Activated CD4-positive, alpha-beta T cell treated with anti-CD3 and anti-CD28 coated beads for 4 hours (primary cell): ENCODE measurements around the gene NR2C2AP.
A peak's percentile ranks its signal among the peaks of the same experiment; 100 is the strongest.
"Not testable (repeated sequence)": the region's sequence is repeated elsewhere in the genome, so short reads cannot be mapped to it uniquely, and the experiment has no call there.

ENCODE experiments used
- DNase-seq, 2 donors: peaks; one replicate each; pipeline ENCODE4 v3.0.0-alpha.2; 2020

NR2C2AP gene, protein sequence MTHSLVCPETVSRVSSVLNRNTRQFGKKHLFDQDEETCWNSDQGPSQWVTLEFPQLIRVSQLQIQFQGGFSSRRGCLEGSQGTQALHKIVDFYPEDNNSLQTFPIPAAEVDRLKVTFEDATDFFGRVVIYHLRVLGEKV

DNA sequence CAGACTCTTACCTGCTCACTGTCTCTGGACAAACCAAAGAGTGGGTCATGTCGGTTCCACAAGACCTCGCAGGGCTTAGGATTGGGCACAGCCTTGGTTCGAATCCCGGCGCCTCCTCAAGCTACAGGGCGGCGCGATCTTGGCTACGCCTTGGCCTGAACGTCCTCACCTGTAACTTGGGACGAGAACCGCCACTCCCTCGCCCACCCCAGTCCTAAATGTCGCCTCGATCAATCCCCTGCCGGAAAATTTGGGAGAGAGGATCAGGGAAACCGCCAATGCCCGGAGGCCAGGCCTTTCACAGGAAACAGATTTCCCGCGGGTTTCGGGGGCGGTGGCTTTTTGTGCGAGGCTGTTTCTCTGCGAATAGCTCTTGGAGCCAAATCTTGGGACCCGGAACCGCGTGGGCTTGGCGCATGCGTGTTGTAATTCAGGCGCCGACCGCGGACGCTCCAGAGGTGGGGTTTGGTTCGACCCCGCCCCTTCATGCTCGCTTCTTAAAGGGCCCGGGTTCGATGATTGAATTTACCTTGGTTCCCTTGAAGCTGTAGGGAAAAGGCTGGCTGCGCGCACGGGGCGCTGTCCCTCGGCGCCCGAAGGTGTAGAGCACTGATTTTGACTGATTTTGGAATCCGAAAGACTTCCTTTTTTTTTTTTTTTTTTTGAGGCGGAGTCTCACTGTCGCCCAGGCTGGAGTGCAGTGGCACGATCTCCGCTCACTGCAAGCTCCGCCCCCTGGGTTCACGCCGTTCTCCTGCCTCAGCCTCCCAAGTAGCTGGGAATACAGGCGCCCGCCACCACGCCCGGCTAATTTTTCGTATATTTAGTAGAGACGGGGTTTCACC, at the start of gene NR2C2AP:
Gene NR2C2AP (minus strand): TSS at position 403 of the 845 bp plus-strand sequence. CDS start 354 bp downstream, at position 49.
- DNase-seq: peak; percentile 93

- DNase-seq: no peak
Measured at GRCh38 chr19:19250196-19250801, 47.1 kb upstream of the NR2C2AP start.

- DNase-seq: no peak
Measured at GRCh38 chr19:19240476-19240875, 37.3 kb upstream of the NR2C2AP start.

GRCh38 chr19:19239675-19240074, 36.5 kb upstream of the NR2C2AP start:
- DNase-seq: no peak

DNA sequence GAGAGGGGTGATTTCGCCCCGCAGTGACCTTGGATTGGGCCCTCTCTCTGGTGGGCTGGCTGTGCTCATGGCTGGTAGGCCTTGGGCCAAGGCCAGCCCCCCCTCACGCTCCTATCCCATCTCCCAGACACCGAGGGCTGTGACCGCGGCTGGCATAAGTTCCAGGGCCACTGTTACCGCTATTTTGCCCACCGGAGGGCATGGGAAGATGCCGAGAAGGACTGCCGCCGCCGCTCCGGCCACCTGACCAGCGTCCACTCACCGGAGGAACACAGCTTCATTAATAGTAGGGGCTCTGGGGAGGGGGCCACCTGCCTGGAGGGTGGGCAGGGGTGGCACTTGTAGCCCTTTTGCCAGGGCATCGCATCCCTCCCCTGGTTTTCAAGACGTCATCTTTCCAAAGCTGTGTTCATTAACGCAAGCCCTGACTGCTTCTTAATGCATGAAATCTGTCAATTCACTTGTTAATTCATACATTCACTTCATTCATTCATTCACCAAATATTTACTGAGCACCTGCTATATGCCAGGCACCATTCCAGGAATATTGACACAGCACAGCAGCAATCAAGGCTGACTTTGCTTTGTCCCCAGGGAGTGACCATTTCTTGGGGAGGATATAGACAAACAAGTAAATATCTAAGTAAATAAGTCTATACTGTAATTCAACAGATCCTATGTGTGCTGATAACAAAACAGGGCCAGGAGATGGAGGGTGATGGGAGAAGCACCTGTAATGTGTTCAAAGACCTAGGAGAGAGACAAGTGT, 35.1 kb upstream of the NR2C2AP start:
- no peak for DNase-seq

DNA sequence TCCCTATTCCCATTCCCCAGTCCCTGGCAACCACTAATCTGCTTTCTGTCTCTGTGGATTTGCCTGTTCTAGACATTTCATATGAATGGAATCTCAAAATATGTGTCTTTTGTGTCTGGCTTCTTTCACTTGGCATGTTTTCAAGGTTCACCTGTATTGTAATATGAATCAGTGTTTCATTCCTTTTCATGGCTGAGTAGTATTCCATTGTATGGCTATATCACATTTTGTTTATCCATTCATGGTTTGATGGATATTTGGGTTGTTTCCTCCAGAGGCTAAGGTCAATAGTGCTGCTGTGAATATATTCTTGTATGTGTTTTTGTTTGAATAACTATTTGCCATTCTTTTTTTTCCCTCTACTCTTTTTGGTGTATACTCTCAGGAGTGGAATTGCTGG, 33.0 kb upstream of the NR2C2AP start:
- DNase-seq: no peak

DNA sequence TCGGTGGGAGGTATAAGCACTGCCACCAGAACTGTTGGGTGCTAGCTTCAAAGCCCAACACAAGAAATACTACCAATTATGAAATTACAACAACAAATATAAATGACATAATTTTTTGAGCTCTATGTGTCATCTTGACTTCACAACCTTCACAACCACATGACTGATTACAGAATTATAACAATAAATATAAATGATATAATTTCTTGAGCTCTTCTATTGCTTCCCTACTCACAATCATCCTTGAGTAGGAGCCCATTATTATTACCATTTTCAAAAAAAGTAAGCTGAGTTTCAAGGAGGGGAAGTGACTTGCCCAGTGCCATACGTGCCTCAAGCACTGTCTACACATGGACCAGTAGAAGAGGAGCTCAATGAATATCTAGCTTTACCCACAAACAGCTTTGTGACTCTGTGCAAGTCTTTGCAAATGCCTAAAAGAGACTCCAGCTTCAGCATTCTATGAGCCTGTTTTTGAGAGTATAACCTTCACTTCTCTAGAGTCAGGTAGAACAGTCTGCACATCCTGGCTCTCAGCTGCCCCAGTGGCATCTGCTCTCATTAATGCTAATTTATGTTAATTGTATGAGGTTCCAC, 31.1 kb upstream of the NR2C2AP start:
- DNase-seq: no peak

GRCh38 chr19:19232261-19232721, 29.1 kb upstream of the NR2C2AP start:
- DNase-seq: no peak

DNA sequence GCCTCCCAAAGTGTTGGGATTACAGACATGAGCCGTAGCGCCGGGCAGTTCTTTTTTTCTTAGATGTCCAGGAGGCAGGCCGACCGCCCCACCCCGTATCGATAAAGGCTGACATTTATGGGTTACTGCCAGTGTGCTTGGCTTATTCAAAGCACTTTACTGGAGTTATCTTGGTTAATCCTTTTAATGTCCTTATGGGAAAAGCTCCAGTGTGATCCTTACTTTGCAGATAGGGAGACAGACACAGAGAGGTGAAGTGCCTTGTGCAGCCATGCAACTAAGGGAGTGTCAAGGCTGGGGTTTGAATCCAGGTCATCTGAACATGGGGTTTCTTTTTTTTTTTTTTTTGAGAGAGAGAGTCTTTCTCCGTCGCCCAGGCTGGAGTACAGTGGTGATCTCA, 27.8 kb upstream of the NR2C2AP start:
- no peak for DNase-seq

- no peak for DNase-seq
Measured at GRCh38 chr19:19229701-19230100, 26.5 kb upstream of the NR2C2AP start.

GRCh38 chr19:19227217-19227616, 24.0 kb upstream of the NR2C2AP start:
- DNase-seq: no peak

DNA sequence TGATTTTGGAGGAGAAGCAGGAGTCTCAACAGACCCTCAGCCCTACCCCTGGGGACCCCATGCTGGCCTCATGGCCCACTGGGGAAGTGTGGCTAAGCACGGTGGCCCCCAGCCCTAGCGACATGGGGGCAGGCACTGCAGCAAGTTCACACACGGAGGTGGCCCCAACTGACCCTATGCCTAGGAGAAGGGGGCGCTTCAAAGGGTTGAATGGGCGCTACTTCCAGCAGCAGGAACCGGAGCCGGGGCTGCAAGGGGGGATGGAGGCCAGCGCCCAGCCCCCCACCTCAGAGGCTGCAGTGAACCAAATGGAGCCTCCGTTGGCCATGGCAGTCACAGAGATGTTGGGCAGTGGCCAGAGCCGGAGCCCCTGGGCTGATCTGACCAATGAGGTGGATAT, 23.4 kb upstream of the NR2C2AP start:
- no peak for DNase-seq

GRCh38 chr19:19226204-19226603, 23.0 kb upstream of the NR2C2AP start:
- no peak for DNase-seq

DNA sequence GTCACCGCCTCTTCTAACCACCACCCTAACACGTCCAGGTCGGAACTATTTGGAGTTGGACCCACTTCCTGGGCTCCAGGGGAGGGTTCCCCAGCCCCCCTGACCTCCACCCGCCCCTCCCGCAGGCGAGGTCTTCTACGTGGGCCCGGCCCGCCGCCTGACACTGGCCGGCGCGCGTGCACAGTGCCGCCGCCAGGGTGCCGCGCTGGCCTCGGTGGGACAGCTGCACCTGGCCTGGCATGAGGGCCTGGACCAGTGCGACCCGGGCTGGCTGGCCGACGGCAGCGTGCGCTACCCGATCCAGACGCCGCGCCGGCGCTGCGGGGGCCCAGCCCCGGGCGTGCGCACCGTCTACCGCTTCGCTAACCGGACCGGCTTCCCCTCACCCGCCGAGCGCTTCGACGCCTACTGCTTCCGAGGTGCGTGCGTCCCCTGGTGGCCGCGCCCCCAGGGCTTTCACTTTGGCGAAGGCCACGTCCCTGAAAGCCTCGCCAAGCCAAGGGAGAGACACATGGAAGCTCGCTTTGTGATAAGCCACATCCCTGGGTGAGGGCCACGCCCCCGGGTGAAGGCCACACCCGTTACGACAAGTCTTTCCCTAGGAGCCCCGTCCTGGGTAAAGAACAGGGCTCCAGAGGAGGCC, 21.8 kb upstream of the NR2C2AP start:
- peak; percentile 74 to 75 for DNase-seq

DNA sequence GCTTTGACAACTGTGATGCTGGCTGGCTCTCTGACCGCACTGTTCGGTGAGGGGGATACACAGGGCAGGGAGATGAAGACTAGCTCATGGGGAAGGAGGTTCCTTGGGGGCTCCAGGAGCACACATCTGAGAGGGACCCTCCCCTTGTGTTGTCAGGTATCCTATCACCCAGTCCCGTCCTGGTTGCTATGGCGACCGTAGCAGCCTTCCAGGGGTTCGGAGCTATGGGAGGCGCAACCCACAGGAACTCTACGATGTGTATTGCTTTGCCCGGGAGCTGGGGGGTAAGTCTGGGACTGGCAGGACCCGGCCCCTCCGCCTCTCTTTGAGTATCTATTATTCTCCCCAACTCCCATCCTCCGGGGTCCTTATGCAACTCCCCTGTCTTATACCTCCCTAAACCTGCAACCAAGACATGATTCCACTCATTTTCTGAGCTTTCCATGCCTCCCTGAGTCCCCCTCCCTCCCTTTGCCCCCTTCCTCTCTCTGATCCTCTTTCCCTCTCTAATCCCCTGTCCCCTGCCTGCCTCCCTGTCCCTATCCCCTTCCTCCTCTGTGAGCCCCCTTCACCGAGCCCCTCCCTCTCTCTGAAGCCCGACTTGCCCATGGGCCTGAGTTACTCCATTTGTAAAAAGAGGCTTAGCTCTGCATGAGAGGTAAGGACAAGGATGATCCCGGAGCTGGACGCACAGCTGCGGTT, 21.1 kb upstream of the NR2C2AP start:
- DNase-seq: no peak

- DNase-seq: no peak
Measured at GRCh38 chr19:19223636-19224035, 20.4 kb upstream of the NR2C2AP start.

GRCh38 chr19:19223060-19223459, 19.8 kb upstream of the NR2C2AP start:
- DNase-seq: no peak

- not testable (repeated sequence) for DNase-seq
Measured at GRCh38 chr19:19221000-19221399, 17.8 kb upstream of the NR2C2AP start.

- no peak for DNase-seq
Measured at GRCh38 chr19:19218911-19219310, 15.7 kb upstream of the NR2C2AP start.

DNA sequence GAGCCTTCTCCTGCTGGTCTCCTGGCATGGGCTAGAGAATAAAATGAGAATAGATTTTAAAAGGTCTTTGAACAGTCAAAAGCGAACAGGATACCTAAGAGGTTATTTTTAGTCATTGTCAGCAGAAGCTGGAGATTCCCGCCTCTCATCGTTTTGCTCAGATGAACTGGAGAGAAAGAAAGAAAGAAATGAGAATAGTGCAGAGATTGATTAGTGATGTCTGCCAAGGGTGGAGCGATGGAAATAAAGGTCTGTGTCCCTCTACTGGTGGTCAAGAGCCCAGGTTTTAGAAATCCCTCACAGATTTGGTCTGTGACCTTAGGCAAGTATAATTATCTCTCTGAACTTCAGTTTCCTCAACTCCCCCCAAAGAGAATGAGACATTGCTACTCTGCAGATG, 13.9 kb upstream of the NR2C2AP start:
- no peak for DNase-seq

DNA sequence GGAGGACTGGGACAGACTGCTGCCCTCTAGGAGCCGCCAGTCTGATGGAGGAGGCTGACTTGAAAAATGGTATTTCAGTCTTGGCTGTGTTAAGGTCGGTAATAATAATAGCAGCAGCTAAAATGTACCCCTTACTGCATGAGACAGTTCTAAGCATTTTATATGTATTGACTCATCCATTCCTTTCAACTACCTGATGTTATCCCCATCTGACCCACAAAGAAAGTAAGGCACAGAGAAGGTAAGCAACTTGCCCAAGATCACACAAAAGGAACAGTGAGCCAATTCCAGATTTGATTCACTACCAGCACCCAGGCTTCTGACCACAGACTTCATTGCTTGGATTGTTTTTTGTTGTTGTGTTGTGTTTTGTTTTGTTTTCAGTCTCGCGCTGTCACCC, 12.6 kb upstream of the NR2C2AP start:
- no peak for DNase-seq

GRCh38 chr19:19214892-19215291, 11.7 kb upstream of the NR2C2AP start:
- no peak for DNase-seq
